ENCODE data around the gene NEO1.

NEO1 gene

GRCh38 chr15:73081321-73081958, 29.2 kb downstream of the NEO1 start:
- peak; percentile 31 for DNase-seq

DNA sequence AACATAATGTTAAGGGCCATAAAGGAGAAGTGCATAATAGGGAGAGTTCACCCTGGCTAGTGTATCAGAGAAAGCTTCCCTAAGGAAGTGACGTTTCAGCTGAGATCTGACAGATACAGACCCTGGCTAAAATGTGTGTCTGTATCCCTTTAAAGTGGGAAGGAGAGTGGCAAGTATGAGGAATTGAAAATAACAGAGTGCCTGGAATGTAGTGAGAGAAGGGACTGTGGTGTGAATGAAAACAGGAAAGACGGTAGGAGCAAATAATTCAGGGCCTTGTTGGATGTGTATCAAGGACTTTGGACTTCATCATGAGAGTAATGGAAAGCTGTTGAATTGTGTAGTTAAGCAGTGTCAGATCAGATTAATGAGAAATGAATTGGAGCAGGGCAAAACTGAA, 30.5 kb downstream of the NEO1 start:
- no peak for DNase-seq

DNA sequence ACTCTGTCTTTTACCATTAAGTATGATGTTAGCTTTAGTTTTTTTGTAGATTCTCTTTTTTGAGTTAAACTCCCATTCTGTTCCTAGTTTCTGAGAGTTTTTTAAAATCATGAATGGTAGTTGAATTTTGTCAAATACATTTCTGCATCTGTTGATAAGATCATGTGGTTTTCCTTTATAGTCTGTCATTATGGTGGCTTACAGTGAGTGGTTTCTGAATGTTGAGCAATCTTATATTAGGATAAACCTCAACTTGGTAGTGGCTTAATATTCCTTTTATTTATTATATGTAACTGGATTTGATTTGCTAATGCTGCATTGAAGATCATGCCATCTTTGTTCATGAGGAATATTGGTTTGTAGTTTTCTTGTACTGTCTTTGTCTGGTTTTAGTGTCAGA, 34.8 kb downstream of the NEO1 start:
- no peak for DNase-seq

DNA sequence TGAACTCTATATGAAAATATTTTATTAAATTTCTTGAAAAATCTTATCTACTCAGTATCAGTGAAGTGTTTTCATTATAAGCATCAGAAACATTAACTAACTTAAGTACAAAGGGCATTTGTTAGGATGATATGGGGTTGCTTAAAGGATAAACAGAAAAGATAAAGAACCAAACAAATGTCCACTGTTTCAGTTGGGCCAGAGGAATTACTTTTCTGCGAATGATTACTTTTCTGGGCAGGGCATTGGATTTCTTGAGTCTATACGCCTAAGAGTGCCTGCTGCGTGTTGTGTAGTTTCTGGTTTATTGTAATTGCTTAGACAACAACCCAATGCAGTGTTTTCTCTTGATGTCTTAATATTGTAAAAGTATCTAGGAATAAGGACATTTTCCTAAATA, 52.8 kb downstream of the NEO1 start:
- DNase-seq: no peak

GRCh38 chr15:73108676-73109075, 56.4 kb downstream of the NEO1 start:
- no peak for DNase-seq

DNA sequence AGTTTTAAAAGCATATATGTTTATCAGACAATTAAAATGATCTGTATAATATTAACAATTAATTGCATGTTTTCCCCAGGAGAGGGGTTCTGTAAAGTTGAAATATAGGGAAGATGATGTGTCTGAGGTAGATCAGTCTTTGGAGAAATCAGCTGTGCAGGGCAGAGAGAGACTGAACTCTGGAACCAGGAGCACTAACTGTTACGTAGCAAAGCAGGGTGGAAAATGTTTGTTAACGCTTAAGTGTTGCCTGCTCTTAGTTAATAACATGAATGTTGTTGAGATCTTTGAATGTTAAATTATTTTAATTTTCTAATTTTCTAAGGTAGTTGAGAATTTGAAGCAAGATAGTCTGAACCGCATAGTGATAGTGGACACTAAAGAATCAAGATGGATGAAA, 57.5 kb downstream of the NEO1 start:
- no peak for DNase-seq

- no peak for DNase-seq
These were observed 57.9 kb downstream of the NEO1 start for GRCh38 chr15:73110201-73110600.

DNA sequence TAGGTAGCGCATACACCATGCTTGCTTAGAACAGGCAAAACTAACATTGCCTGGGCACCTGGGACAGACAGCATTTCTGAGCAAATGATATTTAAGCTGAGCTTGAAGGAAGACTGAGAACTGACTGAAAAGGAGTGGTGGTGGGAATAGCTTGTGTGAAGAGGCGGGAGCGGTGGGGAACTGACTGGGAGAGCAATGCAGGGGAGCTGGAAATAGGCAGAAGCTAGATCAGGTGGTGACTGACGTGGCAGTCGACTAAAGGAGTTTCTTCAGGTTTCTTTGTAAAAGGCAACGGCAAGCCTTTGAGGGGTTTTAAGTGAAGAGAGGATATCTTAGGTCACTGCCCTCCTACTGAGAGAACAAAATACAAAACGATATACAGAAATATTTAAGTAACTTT, 61.8 kb downstream of the NEO1 start:
- DNase-seq: no peak

GRCh38 chr15:73116164-73116563, 63.9 kb downstream of the NEO1 start:
- no peak for DNase-seq

DNA sequence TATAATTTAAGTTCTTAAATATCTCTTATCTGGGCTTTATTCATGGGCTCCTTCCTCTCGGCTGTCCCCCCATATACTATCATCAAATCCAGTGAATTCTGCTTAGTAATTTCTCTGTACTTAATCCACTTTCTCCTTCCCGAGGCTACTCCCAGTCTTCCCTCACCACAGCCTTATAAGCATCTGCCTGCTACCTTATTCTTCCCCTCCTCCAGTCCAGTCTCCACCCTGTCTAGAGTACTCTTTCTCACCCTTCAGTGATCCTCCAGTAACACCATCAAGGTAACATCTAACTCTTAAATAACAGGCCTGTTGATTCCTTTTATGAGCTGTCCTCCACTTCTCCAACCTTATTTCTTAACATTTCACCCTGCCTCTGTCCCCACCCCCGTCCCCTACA, 65.8 kb downstream of the NEO1 start:
- no peak for DNase-seq

DNA sequence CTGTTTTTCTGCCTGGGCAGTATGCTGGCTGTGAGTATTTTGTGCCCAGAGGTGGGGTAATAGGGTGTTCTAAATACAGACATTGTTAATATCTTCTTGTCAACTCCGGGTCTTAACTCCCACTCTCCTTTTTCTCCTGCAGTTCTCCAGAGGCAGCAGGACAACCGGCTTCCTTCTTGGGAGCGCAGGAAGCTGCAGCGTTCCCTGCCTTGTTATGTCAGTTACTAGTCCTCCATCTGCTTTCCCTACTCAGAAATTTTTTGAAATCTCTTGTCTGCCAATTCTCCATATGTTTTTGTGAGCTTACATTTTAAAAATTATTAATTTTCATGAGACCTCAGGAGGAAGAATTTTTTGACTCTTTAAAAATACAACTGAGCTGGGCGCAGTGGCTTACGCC, 67.2 kb downstream of the NEO1 start:
- DNase-seq: no peak

- no peak for DNase-seq
These were observed 68.0 kb downstream of the NEO1 start for GRCh38 chr15:73120269-73120668.

- no peak for DNase-seq
These were observed 73.0 kb downstream of the NEO1 start for GRCh38 chr15:73125219-73125618.

DNA sequence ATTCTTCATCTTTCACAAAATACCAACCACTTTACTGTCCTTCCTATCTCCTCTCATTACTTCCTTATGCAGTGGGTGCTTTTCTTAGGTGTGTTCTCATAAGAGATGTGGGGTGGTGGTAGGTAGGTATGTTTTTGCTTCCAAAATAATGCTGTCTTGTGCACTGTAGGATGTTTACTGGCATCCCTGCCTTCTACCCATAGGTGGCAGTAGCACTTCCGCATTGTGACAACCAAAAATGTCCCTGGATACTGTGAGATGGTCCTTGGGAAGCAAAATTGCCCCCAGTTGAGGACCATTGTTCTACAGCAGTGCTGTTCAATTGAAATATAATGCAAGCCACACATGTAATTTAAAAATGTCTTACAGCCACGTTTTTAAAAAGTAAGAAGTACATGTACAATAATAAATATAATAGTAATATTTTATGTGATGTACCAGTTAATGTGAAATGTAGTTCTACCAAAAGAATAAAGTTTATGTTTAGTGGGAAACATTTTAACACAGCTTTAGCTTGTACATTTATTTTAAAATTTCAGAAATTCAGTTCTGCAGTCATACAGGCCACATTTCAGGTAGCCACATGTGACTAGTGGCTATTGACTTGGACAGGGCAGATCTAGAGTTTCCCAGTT, 75.2 kb downstream of the NEO1 start:
- no peak for DNase-seq

- no peak for DNase-seq
These were observed 78.6 kb downstream of the NEO1 start for GRCh38 chr15:73130830-73131229.

GRCh38 chr15:73134196-73134595, 81.9 kb downstream of the NEO1 start:
- DNase-seq: no peak

GRCh38 chr15:73139041-73139743, 86.9 kb downstream of the NEO1 start:
- DNase-seq: no peak

- DNase-seq: no peak
These were observed 87.7 kb downstream of the NEO1 start for GRCh38 chr15:73139744-73140553.

- no peak for DNase-seq
These were observed 89.1 kb downstream of the NEO1 start for GRCh38 chr15:73141216-73141900.

DNA sequence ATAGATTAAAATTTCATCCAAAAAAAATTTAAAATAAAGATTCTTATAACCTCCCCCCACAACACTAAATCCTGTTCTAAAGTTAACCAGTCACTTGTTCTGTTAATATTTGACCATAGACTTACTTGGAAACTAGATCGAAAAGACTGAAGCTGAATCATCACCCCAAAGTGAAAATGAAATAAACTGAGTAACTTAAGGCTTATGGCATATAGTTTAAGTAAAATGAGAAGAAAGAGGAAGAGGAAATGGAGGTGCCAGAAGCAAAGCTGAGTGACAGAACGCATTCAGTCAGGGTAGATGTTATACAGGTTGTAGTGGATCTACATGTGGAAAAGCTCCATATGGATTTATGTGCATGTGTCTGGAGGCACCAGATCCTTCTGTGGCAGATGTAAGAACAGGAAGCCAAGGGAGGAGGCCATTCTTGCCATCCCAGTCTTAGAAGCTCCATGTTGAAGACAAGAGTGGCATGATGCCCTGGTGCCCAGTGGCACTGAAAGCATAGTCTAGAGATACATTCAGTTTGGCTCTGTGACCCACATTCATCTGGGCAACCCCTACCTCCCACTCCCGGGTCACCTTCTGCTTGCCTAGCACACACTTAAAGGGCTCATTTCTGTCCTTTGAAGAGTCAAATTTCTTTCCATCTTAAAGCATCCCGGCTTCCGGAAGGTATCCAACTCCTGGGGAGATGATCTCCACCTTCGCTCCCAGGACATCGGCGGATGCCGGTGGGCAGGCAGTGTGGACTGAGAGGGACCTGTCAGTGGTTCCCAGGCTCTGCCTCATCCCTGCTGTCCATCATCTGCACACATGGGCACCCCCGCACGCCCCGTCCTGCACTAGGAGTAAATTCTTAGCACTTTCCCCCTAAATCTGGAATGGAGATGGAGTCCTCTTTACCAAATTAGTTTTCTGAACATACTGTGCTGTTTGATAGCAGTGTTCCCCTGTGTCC, 90.8 kb downstream of the NEO1 start:
- no peak for DNase-seq

- no peak for DNase-seq
These were observed 91.5 kb downstream of the NEO1 start for GRCh38 chr15:73143763-73144155.

DNA sequence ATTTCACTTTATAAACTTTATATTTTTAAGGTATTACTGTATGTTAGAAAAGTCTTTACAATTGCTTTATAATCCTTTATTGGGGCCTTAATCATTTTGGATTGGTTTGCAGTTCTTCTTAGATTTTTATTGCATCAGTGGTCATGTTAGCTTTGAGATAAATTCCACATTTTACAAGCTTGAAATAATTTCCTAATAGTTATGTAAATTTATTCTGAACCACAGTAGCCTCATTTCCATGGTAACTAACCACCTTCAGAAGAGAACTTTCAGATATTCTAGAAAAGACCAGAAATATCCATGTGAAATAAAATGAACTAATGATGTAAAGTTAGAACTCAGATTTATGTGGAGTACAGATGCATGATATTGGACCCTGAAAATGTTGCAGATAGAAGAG, 94.2 kb downstream of the NEO1 start:
- DNase-seq: no peak

All from NCI-H1092 treated with DMSO at 0.1 percent for 48 hours (cell line).